Nucleus accumbens (tissue), 56 donors: ENCODE measurements around the gene ROCK2.
A peak's percentile ranks its signal among the peaks of the same experiment; 100 is the strongest.

ENCODE experiments used
- DNase-seq, 56 donors: peaks; one replicate each; lab custom pipeline; 2025; lab: John Stamatoyannopoulos, UW

The ROCK2 gene

DNA sequence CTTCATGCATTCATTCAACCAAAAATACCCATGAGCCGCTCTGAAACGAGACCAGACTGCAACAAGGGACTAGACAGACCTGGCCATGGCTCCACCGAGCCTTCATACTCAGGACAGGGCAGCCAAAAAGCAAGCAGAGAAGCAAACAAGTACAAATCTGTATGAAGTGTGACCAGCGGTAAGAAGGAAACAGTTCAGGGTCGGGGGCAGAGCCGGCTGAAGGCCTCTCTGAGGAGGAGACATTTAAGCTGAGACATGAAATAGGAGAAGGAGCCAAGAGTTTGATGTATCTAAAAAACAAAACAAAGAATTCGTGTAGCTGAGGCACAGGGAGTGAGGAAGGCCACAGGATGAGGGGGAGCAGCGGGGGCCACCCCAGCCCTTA is 210.5 kb downstream of the ROCK2 start:
- DNase-seq = no peak

GRCh38 chr2:11133238-11133935 is 211.0 kb downstream of the ROCK2 start:
- DNase-seq = peak in 1 of 56 donors; percentile 14

DNA sequence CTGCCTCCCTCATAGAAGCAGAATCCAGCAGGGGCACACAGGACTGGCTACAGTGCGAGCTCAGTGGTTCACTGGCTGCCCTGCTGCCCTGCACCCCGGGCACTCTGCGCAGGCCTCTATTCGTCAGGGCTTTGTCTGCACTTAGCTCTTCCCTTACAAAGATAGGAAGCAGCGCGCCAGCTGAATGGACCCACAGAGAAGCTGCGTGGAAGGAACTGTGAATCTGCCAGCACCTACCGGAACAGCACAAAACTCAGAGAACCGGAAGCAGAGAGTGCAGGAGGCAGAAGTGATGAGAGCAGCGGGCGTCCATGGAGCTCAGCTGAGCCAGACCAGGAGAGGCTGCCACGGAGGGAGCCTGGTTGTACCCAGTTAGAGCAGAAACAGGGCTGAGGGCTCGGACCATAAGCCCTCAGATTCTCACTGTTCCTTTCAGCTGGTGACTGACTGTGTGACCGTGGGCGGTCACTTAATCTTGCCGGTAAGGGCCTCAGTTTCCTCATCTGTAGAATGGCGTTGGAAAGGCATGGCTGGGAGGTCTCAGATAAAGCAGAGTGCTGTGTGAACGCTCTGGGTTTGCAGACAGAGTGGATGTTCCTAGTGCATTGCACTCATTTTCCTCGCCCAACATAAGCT is 212.3 kb downstream of the ROCK2 start:
- peak in 4 of 56 donors; percentile 19 to 37 (median 30) for DNase-seq

DNA sequence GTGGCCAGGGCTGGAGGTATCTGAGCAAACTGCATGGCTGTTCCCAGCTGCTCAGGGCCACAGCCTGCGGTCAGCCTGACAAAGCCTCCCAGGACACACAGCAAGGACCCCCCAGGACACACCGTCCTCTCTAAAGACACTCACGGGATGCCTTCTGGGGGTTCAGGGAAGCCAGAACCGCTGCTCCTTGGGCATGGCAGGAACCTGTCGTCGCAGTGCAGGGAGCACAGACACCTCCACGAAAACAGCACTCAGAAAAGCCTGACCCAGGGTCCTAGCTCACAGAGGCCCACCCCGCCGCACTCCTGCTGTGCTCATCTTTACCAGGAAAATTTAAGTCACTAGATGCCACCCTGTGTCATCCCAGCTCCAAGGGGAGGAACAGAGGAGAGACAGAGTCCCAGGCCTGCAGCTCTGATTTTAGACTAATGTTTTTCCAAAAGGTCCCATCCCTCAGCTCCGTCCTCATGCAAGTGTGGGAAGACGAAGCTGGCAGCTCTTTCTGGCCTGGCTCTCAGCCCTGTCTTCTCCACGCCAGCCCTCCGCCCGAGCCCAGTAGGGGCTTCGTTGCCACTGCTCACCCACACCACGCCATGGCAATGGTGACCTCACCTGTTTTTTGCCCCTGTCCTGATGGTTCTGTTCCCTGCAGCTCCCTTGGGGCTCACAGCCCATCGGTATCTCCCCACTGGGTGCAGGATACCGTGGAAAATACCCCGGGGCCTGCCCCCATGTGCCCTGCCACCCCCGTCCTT is 213.1 kb downstream of the ROCK2 start:
- peak in 1 of 56 donors; percentile 6 for DNase-seq
